Liver (tissue), 9 donors: ENCODE data around the gene RAB31. TPM values are rescaled to one million over a fixed set of nuclear protein-coding genes. Genes with fewer than 3 reads are reported as not detected.

ENCODE experiments used
- DNase-seq: peaks from one replicate; pipeline ENCODE4 v3.0.0-alpha.2; 2017; ENCODE audit warnings: low spot score
- H3K27ac ChIP-seq, 2 donors: one replicate each; pipeline ENCODE4 v1.7.0; 2013; ENCODE audit warnings: inconsistent platforms in 2 of 2, low read length in 2 of 2, control low read depth in 1 of 2, low read depth in 1 of 2, mild to moderate bottlenecking in 1 of 2
- H3K27me3 ChIP-seq, 4 donors: one replicate each; pipeline versions ENCODE4 v1.6.1 to v1.7.0; 2013; ENCODE audit warnings: low read length in 3 of 4, inconsistent platforms in 1 of 4, mild to moderate bottlenecking in 1 of 4, moderate library complexity in 1 of 4; ENCODE audit not compliant: control insufficient read depth in 4 of 4, insufficient read depth in 4 of 4
- H3K36me3 ChIP-seq, 4 donors: one replicate each; pipeline versions ENCODE4 v1.6.1 to v1.7.0; 2013; ENCODE audit warnings: low read length in 3 of 4, mild to moderate bottlenecking in 3 of 4, low read depth in 1 of 4, moderate library complexity in 1 of 4; ENCODE audit not compliant: control insufficient read depth in 4 of 4, insufficient read depth in 3 of 4
- H3K4me1 ChIP-seq, 4 donors: one replicate each; pipeline versions ENCODE4 v1.6.1 to v1.7.0; 2013; ENCODE audit warnings: low read length in 3 of 4, mild to moderate bottlenecking in 3 of 4, moderate library complexity in 1 of 4; ENCODE audit not compliant: control insufficient read depth in 4 of 4, insufficient read depth in 4 of 4
- H3K4me3 ChIP-seq, 3 donors: one replicate each; pipeline versions ENCODE4 v1.6.1 to v1.7.0; 2013; ENCODE audit warnings: low read length in 3 of 3, control low read depth in 1 of 3, low read depth in 1 of 3, mild to moderate bottlenecking in 1 of 3
- H3K9ac ChIP-seq, 2 donors: one replicate each; pipeline ENCODE4 v1.7.0; 2013; ENCODE audit warnings: low read length in 2 of 2, mild to moderate bottlenecking in 2 of 2, moderate library complexity in 2 of 2, control low read depth in 1 of 2, low read depth in 1 of 2
- H3K9me3 ChIP-seq, 4 donors: one replicate each; pipeline versions ENCODE4 v1.6.1 to v1.7.0; 2013; ENCODE audit warnings: low read length in 3 of 4; ENCODE audit not compliant: control insufficient read depth in 4 of 4
- EGR1 ChIP-seq, 2 donors: IDR thresholded peaks; 2 replicates each; pipeline ENCODE4 v1.6.1; 2016 to 2018; ENCODE audit warnings: antibody characterized with exemption in 2 of 2, low read depth in 2 of 2
- FOXA1 ChIP-seq: IDR thresholded peaks from 2 replicates; pipeline ENCODE4 v1.6.1; 2016; ENCODE audit warnings: antibody characterized with exemption
- FOXA2 ChIP-seq: IDR thresholded peaks from 2 replicates; pipeline ENCODE4 v1.6.1; 2016; ENCODE audit warnings: antibody characterized with exemption
- GABPA ChIP-seq, 2 donors: IDR thresholded peaks in 1 of 2; conservative IDR thresholded peaks in 1 of 2; 2 replicates each; pipeline ENCODE4 v1.6.1; 2016; ENCODE audit warnings: antibody characterized with exemption in 2 of 2, mild to moderate bottlenecking in 1 of 2, moderate library complexity in 1 of 2
- HNF4A ChIP-seq, 2 donors: conservative IDR thresholded peaks; 2 replicates each; pipeline ENCODE4 v1.6.1; 2016; ENCODE audit warnings: antibody characterized with exemption in 2 of 2, mild to moderate bottlenecking in 2 of 2
- HNF4G ChIP-seq: IDR thresholded peaks from 2 replicates; pipeline ENCODE4 v1.6.1; 2016; ENCODE audit warnings: antibody characterized with exemption
- JUND ChIP-seq, 2 donors: IDR thresholded peaks; 2 replicates each; pipeline ENCODE4 v1.6.1; 2016; ENCODE audit warnings: antibody characterized with exemption in 2 of 2
- NR2F2 ChIP-seq: IDR thresholded peaks from 2 replicates; pipeline ENCODE4 v1.6.1; 2016; ENCODE audit warnings: antibody characterized with exemption
- RAD21 ChIP-seq, 2 donors: IDR thresholded peaks; 2 replicates each; pipeline ENCODE4 v1.6.1; 2016; ENCODE audit warnings: antibody characterized with exemption in 2 of 2, mild to moderate bottlenecking in 2 of 2
- RXRA ChIP-seq, 2 donors: IDR thresholded peaks; 2 replicates each; pipeline ENCODE4 v1.6.1; 2017 to 2018; ENCODE audit warnings: antibody characterized with exemption in 2 of 2, mild to moderate bottlenecking in 1 of 2
- SP1 ChIP-seq: IDR thresholded peaks from 2 replicates; pipeline ENCODE4 v1.6.1; 2018; ENCODE audit warnings: antibody characterized with exemption, mild to moderate bottlenecking
- TAF1 ChIP-seq: conservative IDR thresholded peaks from 2 replicates; pipeline ENCODE4 v1.6.1; 2016; ENCODE audit warnings: antibody characterized with exemption, mild to moderate bottlenecking
- WGBS: extraction: QIAGEN DNeasy Blood & Tissue Kit; methylation state at CpG from one replicate; pipeline ENCODE4 v1.1.7; 2013; 5-methylcytosine and 5-hydroxymethylcytosine counted together
- polyA plus RNA-seq, 2 donors: library from polyadenylated mRNA; stranded (reverse) in 1 of 2; unstranded in 1 of 2; fragments of 200-250 nt in 1 of 2; fragments of >200 nt in 1 of 2; fragmentation: Nextera tagmentation in 1 of 2; extraction: Ambion mirVana in 1 of 2; gene quantifications; one replicate each; pipeline versions ENCODE4 v1.2.1 to v1.2.3, GENCODE V29; 2013 to 2015
- total RNA-seq, 2 donors: library from RNA; depleted of rRNA; stranded (reverse); fragments of >200 nt; gene quantifications; one replicate each; pipeline ENCODE4 v1.2.3, GENCODE V29; 2014
- TF ChIP-seq, protein P1 (sequence below): IDR thresholded peaks from 2 replicates; pipeline ENCODE4 v1.6.1; 2016; ENCODE audit warnings: antibody characterized with exemption, mild to moderate bottlenecking
- TF ChIP-seq, protein P2 (sequence below): fragments of 150-350 bp; IDR thresholded peaks from 2 replicates; pipeline ENCODE4 v1.5.1; 2017; ENCODE audit warnings: improper control_type of control experiment, low read depth, low read length; ENCODE audit not compliant: missing input control
- TF ChIP-seq, protein P3 (sequence below): IDR thresholded peaks from 2 replicates; pipeline ENCODE4 v1.6.1; 2016; ENCODE audit warnings: antibody characterized with exemption
- TF ChIP-seq, protein P4 (sequence below): IDR thresholded peaks from 2 replicates; pipeline ENCODE4 v1.6.1; 2016; ENCODE audit warnings: antibody characterized with exemption
- donor health status: healthy.
- donor health status: healthy.
- donor health status: healthy.
- donor health status: healthy.
- donor health status: healthy.

Gene RAB31
- total and polyA plus RNA-seq, 4 donors = 3.6 to 12.8 (median 9.7) TPM

DNA sequence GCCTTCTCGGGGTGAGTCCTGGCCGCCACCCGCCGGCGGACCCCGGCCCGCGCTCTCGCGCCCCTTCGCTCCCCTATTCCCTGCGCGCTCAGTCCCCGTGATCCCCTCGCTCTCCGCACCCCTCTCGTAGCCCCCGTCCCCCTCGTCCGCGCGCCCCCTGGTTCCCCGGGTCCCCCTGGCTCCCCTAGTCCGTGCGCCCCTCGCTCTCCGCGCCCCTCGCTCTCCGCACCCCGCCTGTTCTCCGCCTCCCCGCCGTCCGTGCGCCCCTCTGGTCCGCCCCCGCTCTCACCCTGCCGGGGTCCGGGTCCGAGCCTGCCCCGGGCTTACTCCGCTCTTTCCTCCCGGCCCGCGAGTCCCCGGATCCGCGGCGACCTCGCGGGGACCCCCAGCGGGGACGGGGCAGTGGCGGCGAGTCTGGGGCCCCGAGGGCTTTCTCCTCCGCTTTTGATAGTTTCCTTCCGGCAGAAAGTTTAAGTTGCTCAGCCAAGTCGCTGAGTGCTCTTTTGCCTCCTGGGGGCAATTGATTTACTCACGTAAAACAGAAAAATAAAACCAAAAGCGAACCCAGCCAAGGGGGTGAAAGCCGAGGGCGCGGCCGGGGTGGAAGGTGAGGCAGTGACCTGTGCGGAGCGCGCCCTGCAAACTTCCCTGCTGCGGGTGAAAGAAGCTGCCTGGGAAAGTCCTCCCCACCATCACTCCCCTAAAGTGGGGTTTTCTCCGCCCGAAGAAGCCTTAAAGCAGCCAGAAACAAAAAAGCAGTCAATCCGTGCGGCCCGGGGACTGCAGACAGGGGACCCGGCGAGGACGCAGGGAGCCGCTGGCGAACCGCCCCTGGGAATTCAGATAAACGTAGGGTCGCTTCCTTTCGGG lies 568 bp downstream of the RAB31 start:
- TF ChIP-seq, protein P1, sequence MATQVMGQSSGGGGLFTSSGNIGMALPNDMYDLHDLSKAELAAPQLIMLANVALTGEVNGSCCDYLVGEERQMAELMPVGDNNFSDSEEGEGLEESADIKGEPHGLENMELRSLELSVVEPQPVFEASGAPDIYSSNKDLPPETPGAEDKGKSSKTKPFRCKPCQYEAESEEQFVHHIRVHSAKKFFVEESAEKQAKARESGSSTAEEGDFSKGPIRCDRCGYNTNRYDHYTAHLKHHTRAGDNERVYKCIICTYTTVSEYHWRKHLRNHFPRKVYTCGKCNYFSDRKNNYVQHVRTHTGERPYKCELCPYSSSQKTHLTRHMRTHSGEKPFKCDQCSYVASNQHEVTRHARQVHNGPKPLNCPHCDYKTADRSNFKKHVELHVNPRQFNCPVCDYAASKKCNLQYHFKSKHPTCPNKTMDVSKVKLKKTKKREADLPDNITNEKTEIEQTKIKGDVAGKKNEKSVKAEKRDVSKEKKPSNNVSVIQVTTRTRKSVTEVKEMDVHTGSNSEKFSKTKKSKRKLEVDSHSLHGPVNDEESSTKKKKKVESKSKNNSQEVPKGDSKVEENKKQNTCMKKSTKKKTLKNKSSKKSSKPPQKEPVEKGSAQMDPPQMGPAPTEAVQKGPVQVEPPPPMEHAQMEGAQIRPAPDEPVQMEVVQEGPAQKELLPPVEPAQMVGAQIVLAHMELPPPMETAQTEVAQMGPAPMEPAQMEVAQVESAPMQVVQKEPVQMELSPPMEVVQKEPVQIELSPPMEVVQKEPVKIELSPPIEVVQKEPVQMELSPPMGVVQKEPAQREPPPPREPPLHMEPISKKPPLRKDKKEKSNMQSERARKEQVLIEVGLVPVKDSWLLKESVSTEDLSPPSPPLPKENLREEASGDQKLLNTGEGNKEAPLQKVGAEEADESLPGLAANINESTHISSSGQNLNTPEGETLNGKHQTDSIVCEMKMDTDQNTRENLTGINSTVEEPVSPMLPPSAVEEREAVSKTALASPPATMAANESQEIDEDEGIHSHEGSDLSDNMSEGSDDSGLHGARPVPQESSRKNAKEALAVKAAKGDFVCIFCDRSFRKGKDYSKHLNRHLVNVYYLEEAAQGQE = no peak
- H3K9me3 ChIP-seq = no peaks in the 10 kb centered on the region
- H3K4me3 ChIP-seq = peak overlapping the region; percentile 49 to 66 (median 62)
- no peaks in the 10 kb centered on the region for H3K36me3 ChIP-seq
- peak overlapping the region in 1 of 2 donors; percentile 71 for H3K9ac ChIP-seq
- H3K27ac ChIP-seq = peak overlapping the region; percentile 59 to 70
- 2% methylated on average over 84 of the region's 84 CpGs for WGBS
- DNase-seq = no peak
- peaks cover 0 to 14% (median 10%) of the 10 kb centered on the region in 4 donors for H3K4me1 ChIP-seq
- H3K27me3 ChIP-seq = peaks cover 0 to 3% (median 0%) of the 10 kb centered on the region in 4 donors

DNA sequence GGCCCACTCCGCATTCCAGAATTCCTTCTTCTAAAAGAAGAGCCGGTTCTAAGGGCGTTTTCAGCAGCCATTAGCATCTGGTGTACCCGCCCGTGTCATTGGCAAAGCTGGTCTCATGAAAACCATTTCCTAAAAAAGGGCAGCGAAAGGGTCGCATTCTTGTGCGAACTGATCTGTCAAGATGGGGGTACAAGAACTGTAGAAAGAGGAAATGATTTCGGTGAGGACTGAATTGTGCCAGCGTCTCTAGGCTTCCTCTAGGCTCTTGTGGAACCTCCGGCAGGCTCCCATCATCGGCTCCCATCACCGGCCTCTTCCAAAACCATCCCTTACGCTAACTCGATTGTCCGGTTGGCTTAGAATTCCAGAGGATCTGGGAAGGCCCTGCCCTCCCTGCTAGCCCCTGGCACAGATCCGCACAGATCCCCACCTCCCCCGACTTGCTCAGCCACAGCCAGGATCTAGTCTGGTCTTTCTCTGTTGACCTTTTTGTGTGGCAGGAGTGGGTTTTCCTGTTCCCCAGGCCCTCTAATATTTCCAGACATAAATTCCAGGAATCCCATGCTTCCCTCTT lies 1.3 kb downstream of the RAB31 start:
- Histone ChIP-seq H3K27ac (peak overlapping the region; percentile 59 to 70), H3K4me1 (peaks cover 0 to 14% (median 10%) of the 10 kb centered on the region in 4 donors), H3K36me3 (no peaks in the 10 kb centered on the region), H3K9me3 (no peaks in the 10 kb centered on the region), H3K9ac (no peak overlapping the region), H3K4me3 (peak overlapping the region; percentile 37 to 66 (median 62)), H3K27me3 (peaks cover 0 to 3% (median 0%) of the 10 kb centered on the region in 4 donors)
- WGBS = 32% methylated on average over 18 of the region's 18 CpGs
- no peak for DNase-seq
- no peak for TF ChIP-seq HNF4G
- no peak for TF ChIP-seq SP1
- TF ChIP-seq JUND (IDR thresholded peaks at IDR 0.05) = no peak
- TF ChIP-seq TAF1 = no peak
- TF ChIP-seq, protein P2, sequence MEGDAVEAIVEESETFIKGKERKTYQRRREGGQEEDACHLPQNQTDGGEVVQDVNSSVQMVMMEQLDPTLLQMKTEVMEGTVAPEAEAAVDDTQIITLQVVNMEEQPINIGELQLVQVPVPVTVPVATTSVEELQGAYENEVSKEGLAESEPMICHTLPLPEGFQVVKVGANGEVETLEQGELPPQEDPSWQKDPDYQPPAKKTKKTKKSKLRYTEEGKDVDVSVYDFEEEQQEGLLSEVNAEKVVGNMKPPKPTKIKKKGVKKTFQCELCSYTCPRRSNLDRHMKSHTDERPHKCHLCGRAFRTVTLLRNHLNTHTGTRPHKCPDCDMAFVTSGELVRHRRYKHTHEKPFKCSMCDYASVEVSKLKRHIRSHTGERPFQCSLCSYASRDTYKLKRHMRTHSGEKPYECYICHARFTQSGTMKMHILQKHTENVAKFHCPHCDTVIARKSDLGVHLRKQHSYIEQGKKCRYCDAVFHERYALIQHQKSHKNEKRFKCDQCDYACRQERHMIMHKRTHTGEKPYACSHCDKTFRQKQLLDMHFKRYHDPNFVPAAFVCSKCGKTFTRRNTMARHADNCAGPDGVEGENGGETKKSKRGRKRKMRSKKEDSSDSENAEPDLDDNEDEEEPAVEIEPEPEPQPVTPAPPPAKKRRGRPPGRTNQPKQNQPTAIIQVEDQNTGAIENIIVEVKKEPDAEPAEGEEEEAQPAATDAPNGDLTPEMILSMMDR = no peak
- TF ChIP-seq FOXA2 = no peak
- TF ChIP-seq RAD21 (IDR thresholded peaks at IDR 0.05) = no peak
- TF ChIP-seq HNF4A (conservative IDR thresholded peaks at IDR 0.05) = no peak
- TF ChIP-seq RXRA (IDR thresholded peaks at IDR 0.05) = no peak
- TF ChIP-seq, protein P3, sequence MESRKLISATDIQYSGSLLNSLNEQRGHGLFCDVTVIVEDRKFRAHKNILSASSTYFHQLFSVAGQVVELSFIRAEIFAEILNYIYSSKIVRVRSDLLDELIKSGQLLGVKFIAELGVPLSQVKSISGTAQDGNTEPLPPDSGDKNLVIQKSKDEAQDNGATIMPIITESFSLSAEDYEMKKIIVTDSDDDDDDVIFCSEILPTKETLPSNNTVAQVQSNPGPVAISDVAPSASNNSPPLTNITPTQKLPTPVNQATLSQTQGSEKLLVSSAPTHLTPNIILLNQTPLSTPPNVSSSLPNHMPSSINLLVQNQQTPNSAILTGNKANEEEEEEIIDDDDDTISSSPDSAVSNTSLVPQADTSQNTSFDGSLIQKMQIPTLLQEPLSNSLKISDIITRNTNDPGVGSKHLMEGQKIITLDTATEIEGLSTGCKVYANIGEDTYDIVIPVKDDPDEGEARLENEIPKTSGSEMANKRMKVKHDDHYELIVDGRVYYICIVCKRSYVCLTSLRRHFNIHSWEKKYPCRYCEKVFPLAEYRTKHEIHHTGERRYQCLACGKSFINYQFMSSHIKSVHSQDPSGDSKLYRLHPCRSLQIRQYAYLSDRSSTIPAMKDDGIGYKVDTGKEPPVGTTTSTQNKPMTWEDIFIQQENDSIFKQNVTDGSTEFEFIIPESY = no peak
- no peak for TF ChIP-seq EGR1 (IDR thresholded peaks at IDR 0.05; ENCODE audit: low read depth in 2 of 2)
- TF ChIP-seq, protein P4, sequence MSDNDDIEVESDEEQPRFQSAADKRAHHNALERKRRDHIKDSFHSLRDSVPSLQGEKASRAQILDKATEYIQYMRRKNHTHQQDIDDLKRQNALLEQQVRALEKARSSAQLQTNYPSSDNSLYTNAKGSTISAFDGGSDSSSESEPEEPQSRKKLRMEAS = no peak
- no peak for TF ChIP-seq NR2F2
- TF ChIP-seq FOXA1 = no peak
- TF ChIP-seq GABPA (IDR thresholded peaks at IDR 0.05 in 1 of 2, conservative IDR thresholded peaks at IDR 0.05 in 1 of 2) = no peak
